GM19328 (cell line): ENCODE measurements around the gene HOXB4.

Experiments used
- ATAC-seq: cut with Tn5 transposase; IDR thresholded peaks from one replicate; pipeline ENCODE4 v1.9.1; 2021; ENCODE audit warnings: mild to moderate bottlenecking, moderate library complexity; ENCODE audit not compliant: unreplicated experiment

Gene HOXB4

GRCh38 chr17:48577946-48578615 is at the start of gene HOXB4:
TSS of gene HOXB4 (minus strand) at chr17:48578350. CDS start at chr17:48578319, 31 bp downstream.
- no peak for ATAC-seq

- no peak for ATAC-seq
Measured at GRCh38 chr17:48627118-48627597, 49.0 kb upstream of the HOXB4 start.

- ATAC-seq, result no peak
Measured at GRCh38 chr17:48626245-48627117, 48.3 kb upstream of the HOXB4 start, which contains the start of gene HOXB9. TSS of gene HOXB9 (minus strand) at chr17:48626358. CDS start at chr17:48626269, 89 bp downstream.

- no peak for ATAC-seq
Measured at GRCh38 chr17:48625495-48626244, 47.5 kb upstream of the HOXB4 start.

GRCh38 chr17:48624544-48625494 is 46.7 kb upstream of the HOXB4 start:
- no peak for ATAC-seq

- ATAC-seq, result no peak
Measured at GRCh38 chr17:48624118-48624517, 46.0 kb upstream of the HOXB4 start.

GRCh38 chr17:48623583-48623982 is 45.4 kb upstream of the HOXB4 start:
- ATAC-seq, result no peak

GRCh38 chr17:48622857-48623256 is 44.7 kb upstream of the HOXB4 start:
- ATAC-seq, result no peak

- ATAC-seq, result no peak
Measured at GRCh38 chr17:48621410-48622392, 43.6 kb upstream of the HOXB4 start.

GRCh38 chr17:48620461-48621139 is 42.5 kb upstream of the HOXB4 start:
- ATAC-seq, result no peak

GRCh38 chr17:48619826-48620449 is 41.8 kb upstream of the HOXB4 start:
- no peak for ATAC-seq

GRCh38 chr17:48618256-48618896 is 40.2 kb upstream of the HOXB4 start:
- ATAC-seq, result no peak

- ATAC-seq, result no peak
Measured at GRCh38 chr17:48617471-48618255, 39.5 kb upstream of the HOXB4 start.

GRCh38 chr17:48616717-48617470 is 38.7 kb upstream of the HOXB4 start:
- ATAC-seq, result no peak

- no peak for ATAC-seq
Measured at GRCh38 chr17:48615963-48616716, 38.0 kb upstream of the HOXB4 start.
